Keratinocyte (primary cell): ENCODE measurements around the gene ECM2. TPM values are rescaled to one million over a fixed set of nuclear protein-coding genes. Genes with fewer than 3 reads are reported as not detected.

ENCODE experiments used
- DNase-seq: peaks from one replicate; pipeline ENCODE4 v3.0.0-alpha.2; 2011; ENCODE audit warnings: low read depth, missing footprints, low spot score
- FAIRE-seq: peaks from 2 replicates; lab custom pipeline; 2011; peaks lifted over from hg19 to GRCh38; lab: Jason Lieb, UNC
- H2AFZ ChIP-seq: 2 replicates; pipeline ENCODE4 v1.6.0; 2012; ENCODE audit warnings: low read length, control low read depth, inconsistent platforms; ENCODE audit not compliant: control insufficient read depth
- H3K27ac ChIP-seq: 2 replicates; pipeline ENCODE4 v1.5.1; 2011; ENCODE audit warnings: low read length; ENCODE audit not compliant: control insufficient read depth, insufficient read depth
- H3K27me3 ChIP-seq: 3 replicates; pipeline ENCODE4 v1.6.0; 2011; ENCODE audit warnings: low read length; ENCODE audit not compliant: control insufficient read depth, insufficient read depth; ENCODE audit errors: extremely low read depth
- H3K36me3 ChIP-seq, 2 experiments: 2 replicates in 1 of 2; 3 replicates in 1 of 2; pipeline ENCODE4 v1.5.1; 2011; ENCODE audit warnings: low read length in 2 of 2, mild to moderate bottlenecking in 1 of 2; ENCODE audit not compliant: control insufficient read depth in 2 of 2, insufficient read depth in 2 of 2; ENCODE audit errors: extremely low read depth in 1 of 2
- H3K4me1 ChIP-seq: 3 replicates; pipeline ENCODE4 v1.5.1; 2011; ENCODE audit warnings: low read length; ENCODE audit not compliant: control insufficient read depth, insufficient read depth; ENCODE audit errors: extremely low read depth
- H3K4me2 ChIP-seq: 3 replicates; pipeline ENCODE4 v1.6.0; 2011; ENCODE audit warnings: low read depth, low read length; ENCODE audit not compliant: control insufficient read depth, insufficient read depth; ENCODE audit errors: extremely low read depth
- H3K4me3 ChIP-seq, 3 experiments: fragments of 200-600 bp in 1 of 3; sonication (generic) in 1 of 3; 2 replicates in 2 of 3; 3 replicates in 1 of 3; pipeline ENCODE4 v1.5.1; 2011 to 2016; ENCODE audit warnings: low read length in 3 of 3, mild to moderate bottlenecking in 3 of 3, control low read depth in 2 of 3, inconsistent platforms in 1 of 3, low read depth in 1 of 3, mixed read lengths in 1 of 3, mixed run types in 1 of 3, moderate library complexity in 1 of 3; ENCODE audit not compliant: control insufficient read depth in 2 of 3, insufficient read depth in 2 of 3; ENCODE audit errors: extremely low read depth in 1 of 3
- H3K79me2 ChIP-seq: 2 replicates; pipeline ENCODE4 v1.6.0; 2012; ENCODE audit warnings: low read length; ENCODE audit not compliant: control insufficient read depth, insufficient read depth
- H3K9ac ChIP-seq: 3 replicates; pipeline ENCODE4 v1.6.0; 2011; ENCODE audit warnings: low read length; ENCODE audit not compliant: control insufficient read depth, insufficient read depth; ENCODE audit errors: extremely low read depth
- H3K9me1 ChIP-seq: 3 replicates; pipeline ENCODE4 v1.6.0; 2011; ENCODE audit warnings: low read length; ENCODE audit not compliant: control insufficient read depth, insufficient read depth; ENCODE audit errors: extremely low read depth
- H3K9me3 ChIP-seq: 2 replicates; pipeline ENCODE4 v1.5.1; 2012; ENCODE audit warnings: low read depth, low read length; ENCODE audit not compliant: control insufficient read depth
- H4K20me1 ChIP-seq: 3 replicates; pipeline ENCODE4 v1.6.0; 2011; ENCODE audit warnings: low read length; ENCODE audit not compliant: control insufficient read depth, insufficient read depth; ENCODE audit errors: extremely low read depth
- CTCF ChIP-seq, 3 experiments: IDR thresholded peaks in 1 of 3; conservative IDR thresholded peaks in 1 of 3; optimal IDR thresholded peaks in 1 of 3; 2 replicates in 2 of 3; 3 replicates in 1 of 3; pipeline versions ENCODE3 to v1.5.1; 2011; ENCODE audit warnings: low read length in 3 of 3, mild to moderate bottlenecking in 3 of 3, moderate library complexity in 2 of 3, control low read depth in 1 of 3, inconsistent platforms in 1 of 3; ENCODE audit not compliant: insufficient read depth in 2 of 3; ENCODE audit errors: extremely low read depth in 1 of 3
- EZH2 ChIP-seq: IDR thresholded peaks from one replicate; pipeline ENCODE4 v1.6.1; 2012; ENCODE audit warnings: inconsistent platforms, mild to moderate bottlenecking, low read length, moderate library complexity
- dilution Hi-C: fragments of 300-500 bp; cut with MboI; formaldehyde crosslinking; loops from one replicate; pipeline ENCODE4 v1.7.0; 2020; ENCODE audit warnings: low sequenced_read_pairs; ENCODE audit not compliant: extremely low pct_ligation_motif_present
- polyA plus RNA-seq, 5 experiments: library from polyadenylated mRNA; depleted of rRNA in 3 of 5; stranded (reverse) in 3 of 5; stranded (forward) in 1 of 5; unstranded in 1 of 5; fragments of >200 nt; gene quantifications; 1 replicate in 1 of 5; 2 replicates in 3 of 5; 3 replicates in 1 of 5; pipeline versions ENCODE4 v1.2.1 to v1.2.3, GENCODE V29; 2011 to 2012; ENCODE audit warnings: missing spikeins in 2 of 5, low read depth in 1 of 5, low replicate concordance in 1 of 5

The ECM2 gene
- polyA plus RNA-seq, 1 donor (not counting 4 experiments of a cell fraction or from before 2014, with no cell fraction given), result 0.75 TPM

GRCh38 chr9:92525306-92525705 lies 10.5 kb downstream of the ECM2 start:
- no peak overlapping the region for H3K4me2 ChIP-seq
- FAIRE-seq (no peak), DNase-seq (no peak)
- no peaks in the 10 kb centered on the region for H3K9me1 ChIP-seq
- no peaks in the 10 kb centered on the region for H3K27me3 ChIP-seq
- no peaks in the 10 kb centered on the region for H4K20me1 ChIP-seq
- H3K9me3 ChIP-seq, result no peaks in the 10 kb centered on the region
- no peaks in the 10 kb centered on the region for H3K36me3 ChIP-seq
- H3K79me2 ChIP-seq, result no peaks in the 10 kb centered on the region
- H2AFZ ChIP-seq, result no peak overlapping the region
- no peak overlapping the region for H3K27ac ChIP-seq
- no peak for TF ChIP-seq EZH2
- no peak for TF ChIP-seq CTCF (optimal IDR thresholded peaks at IDR 0.05 in 1 of 3, IDR thresholded peaks at IDR 0.05 in 1 of 3, conservative IDR thresholded peaks at IDR 0.05 in 1 of 3; ENCODE audit: extremely low read depth in 1 of 3, insufficient read depth in 2 of 3, low read length in 3 of 3)
- no peak overlapping the region for H3K4me3 ChIP-seq
- dilution Hi-C loops, result no loop called here
- no peak overlapping the region for H3K9ac ChIP-seq
- H3K4me1 ChIP-seq, result no peaks in the 10 kb centered on the region

- H3K9ac ChIP-seq, result no peak overlapping the region
- H3K9me1 ChIP-seq, result no peaks in the 10 kb centered on the region
- no peaks in the 10 kb centered on the region for H3K9me3 ChIP-seq
- H4K20me1 ChIP-seq, result no peaks in the 10 kb centered on the region
- H3K4me2 ChIP-seq, result no peak overlapping the region
- no peak overlapping the region for H2AFZ ChIP-seq
- dilution Hi-C loops, result no loop called here
- H3K4me1 ChIP-seq, result no peaks in the 10 kb centered on the region
- no peak for FAIRE-seq
- no peaks in the 10 kb centered on the region for H3K27me3 ChIP-seq
- no peak for DNase-seq
- no peak overlapping the region for H3K4me3 ChIP-seq
- no peaks in the 10 kb centered on the region for H3K36me3 ChIP-seq
- H3K27ac ChIP-seq, result no peak overlapping the region
- no peak for TF ChIP-seq CTCF (optimal IDR thresholded peaks at IDR 0.05 in 1 of 3, IDR thresholded peaks at IDR 0.05 in 1 of 3, conservative IDR thresholded peaks at IDR 0.05 in 1 of 3; ENCODE audit: extremely low read depth in 1 of 3, insufficient read depth in 2 of 3, low read length in 3 of 3)
- TF ChIP-seq EZH2, result no peak
- H3K79me2 ChIP-seq, result no peaks in the 10 kb centered on the region
Observed at GRCh38 chr9:92524881-92525280, 10.9 kb downstream of the ECM2 start.
